ENCODE measurements around the gene ZNF365. TPM values are rescaled to one million over a fixed set of nuclear protein-coding genes. Genes with fewer than 3 reads are reported as not detected.
"Not testable (repeated sequence)": the region's sequence is repeated elsewhere in the genome, so short reads cannot be mapped to it uniquely, and the experiment has no call there.

ZNF365 gene
- total and polyA plus RNA-seq, 8 donors = 0.18 to 0.40 TPM; not detected in 6

DNA sequence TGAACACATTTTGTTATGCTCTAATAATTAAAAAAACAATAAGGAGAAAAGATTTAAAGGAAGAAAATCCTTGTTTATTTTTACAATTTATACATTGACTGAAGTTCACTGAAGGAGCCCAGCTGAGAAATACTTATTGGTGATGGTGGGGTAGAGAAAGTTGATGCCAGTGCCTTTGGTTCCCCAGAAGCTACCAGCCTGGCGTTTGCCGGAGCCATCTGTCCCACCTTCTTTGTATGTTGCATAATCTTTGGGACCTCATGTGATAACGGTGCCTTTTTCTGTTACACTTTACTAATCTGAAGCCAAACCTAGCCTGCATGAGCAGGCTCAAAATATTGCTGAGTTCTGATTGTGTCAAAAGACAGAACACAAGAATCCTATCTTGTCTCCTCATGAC, 22.7 kb downstream of the ZNF365 start:
- no peaks in the 10 kb centered on the region for H3K36me3 ChIP-seq
- H3K27me3 ChIP-seq = peaks cover 0 to 4% (median 0%) of the 10 kb centered on the region in 3 donors
- 74 to 84% (median 76%) methylated on average over 3 of the region's 3 CpGs for WGBS, 5 donors
- no peaks in the 10 kb centered on the region for H3K9me3 ChIP-seq
- TF ChIP-seq POLR2AphosphoS5 (IDR thresholded peaks at IDR 0.05) (no peak), CTCF (IDR thresholded peaks at IDR 0.05) (no peak)
- H3K27ac ChIP-seq = no peak overlapping the region
- no peak overlapping the region for H3K4me3 ChIP-seq
- no peaks in the 10 kb centered on the region for H3K4me1 ChIP-seq
- DNase-seq = no peak
- intact Hi-C loops (cut with DNase I; ENCODE audit: low total_unique reads) = no loop called here

- H3K27ac ChIP-seq = no peak overlapping the region
- no peaks in the 10 kb centered on the region for H3K36me3 ChIP-seq
- WGBS, 5 donors = 92 to 99% (median 97%) methylated on average over 5 of the region's 5 CpGs
- intact Hi-C loops (cut with DNase I; ENCODE audit: low total_unique reads) = no loop called here
- no peaks in the 10 kb centered on the region for H3K27me3 ChIP-seq
- no peak overlapping the region for H3K4me3 ChIP-seq
- DNase-seq = no peak
- TF ChIP-seq CTCF (IDR thresholded peaks at IDR 0.05) (no peak), POLR2AphosphoS5 (IDR thresholded peaks at IDR 0.05) (no peak), POLR2A (IDR thresholded peaks at IDR 0.05) (no peak), EP300 (IDR thresholded peaks at IDR 0.05) (no peak)
- no peaks in the 10 kb centered on the region for H3K9me3 ChIP-seq
- no peaks in the 10 kb centered on the region for H3K4me1 ChIP-seq
Observed at GRCh38 chr10:62399211-62399610, 25.0 kb downstream of the ZNF365 start.

DNA sequence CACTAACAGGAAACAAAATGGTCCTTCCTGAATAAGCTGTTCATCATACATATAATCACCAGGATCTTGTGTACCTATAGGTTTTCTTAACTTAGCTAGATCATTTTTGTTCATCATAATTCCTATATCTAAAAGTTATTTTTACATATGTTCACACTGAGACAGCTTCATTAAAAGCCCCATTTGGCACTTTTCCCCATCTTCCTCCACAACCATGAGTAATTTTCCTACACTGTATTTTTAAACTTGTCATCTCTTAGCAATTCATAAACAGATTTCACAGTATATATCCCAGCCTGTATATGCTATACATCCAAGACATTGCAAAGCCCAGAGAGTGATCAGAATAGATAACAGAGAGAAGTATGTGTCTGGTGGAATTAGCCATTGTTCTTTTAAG, 28.3 kb downstream of the ZNF365 start:
- Histone ChIP-seq H3K27me3 (no peaks in the 10 kb centered on the region), H3K36me3 (no peaks in the 10 kb centered on the region), H3K27ac (no peak overlapping the region), H3K9me3 (peaks cover 3 to 8% (median 5%) of the 10 kb centered on the region in 4 donors), H3K4me3 (no peak overlapping the region), H3K4me1 (no peaks in the 10 kb centered on the region)
- TF ChIP-seq CTCF (IDR thresholded peaks at IDR 0.05) (no peak), EP300 (IDR thresholded peaks at IDR 0.05) (no peak), POLR2AphosphoS5 (IDR thresholded peaks at IDR 0.05) (no peak), POLR2A (IDR thresholded peaks at IDR 0.05) (no peak)
- DNase-seq = peak in 1 of 2 donors; percentile 14
- intact Hi-C loops (cut with DNase I; ENCODE audit: low total_unique reads) = no loop called here

- H3K36me3 ChIP-seq; H3K27ac ChIP-seq; DNase-seq; H3K4me3 ChIP-seq; H3K27me3 ChIP-seq; intact Hi-C loops (cut with DNase I; ENCODE audit: low total_unique reads); H3K4me1 ChIP-seq: not testable (repeated sequence)
- WGBS, 5 donors = 61 to 77% (median 76%) methylated on average over 1 of the region's 1 CpG
- H3K9me3 ChIP-seq = peaks cover 6 to 40% (median 31%) of the 10 kb centered on the region in 4 donors
Observed at GRCh38 chr10:62410528-62410927, 36.4 kb downstream of the ZNF365 start.

DNA sequence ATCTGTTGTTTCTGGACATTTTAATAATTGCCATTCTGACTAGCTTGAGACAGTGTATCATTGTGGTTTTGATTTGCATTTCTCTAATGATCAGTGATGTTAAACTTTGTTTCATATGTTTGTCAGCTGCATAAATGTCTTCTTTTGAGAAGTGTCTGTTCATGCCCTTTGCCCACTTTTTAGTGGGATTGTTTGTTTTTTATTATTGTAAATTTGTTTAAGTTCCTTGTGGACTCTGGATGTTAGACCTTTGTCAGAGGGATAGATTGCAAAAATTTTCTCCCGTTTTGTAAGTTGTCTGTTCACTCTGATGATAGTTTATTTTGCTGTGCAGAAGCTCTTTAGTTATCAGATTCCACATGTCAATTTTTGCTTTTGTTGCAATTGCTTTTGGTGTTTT, 36.8 kb downstream of the ZNF365 start:
- H3K4me3 ChIP-seq; H3K27ac ChIP-seq; DNase-seq; intact Hi-C loops (cut with DNase I; ENCODE audit: low total_unique reads); H3K36me3 ChIP-seq; H3K4me1 ChIP-seq; H3K27me3 ChIP-seq: not testable (repeated sequence)
- WGBS, 5 donors = 56 to 90% (median 67%) methylated on average over 1 of the region's 1 CpG
- peaks cover 6 to 40% (median 31%) of the 10 kb centered on the region in 4 donors for H3K9me3 ChIP-seq

DNA sequence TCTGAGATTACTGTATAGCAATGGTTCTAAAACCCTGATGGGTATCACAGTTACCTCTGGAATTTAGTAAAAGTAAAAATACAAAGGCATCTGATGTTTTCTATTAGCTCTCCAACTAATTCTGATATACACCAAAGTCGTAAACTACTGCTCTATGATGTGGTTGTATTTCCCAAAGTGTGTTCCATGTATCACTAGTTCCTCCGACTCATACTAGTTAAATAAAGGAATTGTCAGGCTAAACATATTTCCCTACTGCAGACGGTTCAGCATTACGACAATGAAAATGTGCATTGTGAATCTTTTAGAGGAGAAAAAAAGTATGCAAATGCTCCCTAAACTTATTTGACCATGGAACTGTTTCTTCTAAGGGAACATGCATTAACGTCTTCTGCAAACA, 38.9 kb downstream of the ZNF365 start:
- no peak overlapping the region for H3K27ac ChIP-seq

More for the DNA sequence above, 38.9 kb downstream of the ZNF365 start:
- no peaks in the 10 kb centered on the region for H3K27me3 ChIP-seq
- 80 to 85% (median 83%) methylated on average over 5 of the region's 5 CpGs for WGBS, 5 donors
- intact Hi-C loops (cut with DNase I; ENCODE audit: low total_unique reads) = no loop called here
- H3K36me3 ChIP-seq = no peaks in the 10 kb centered on the region
- no peak for DNase-seq
- no peaks in the 10 kb centered on the region for H3K4me1 ChIP-seq
- H3K9me3 ChIP-seq = peaks cover 3 to 30% (median 19%) of the 10 kb centered on the region in 4 donors
- no peak overlapping the region for H3K4me3 ChIP-seq
- no peak for TF ChIP-seq EP300 (IDR thresholded peaks at IDR 0.05)
- no peak for TF ChIP-seq CTCF (IDR thresholded peaks at IDR 0.05)
- no peak for TF ChIP-seq POLR2A (IDR thresholded peaks at IDR 0.05)

All from stomach (tissue), 9 donors.